CD4-positive, alpha-beta T cell treated with Interleukin-17A for 4 hours (primary cell): ENCODE measurements around the gene BCOR.

Experiments used
- DNase-seq: peaks from one replicate; pipeline ENCODE4 v3.0.0-alpha.2; 2020; ENCODE audit warnings: mixed read lengths

The BCOR gene

DNA sequence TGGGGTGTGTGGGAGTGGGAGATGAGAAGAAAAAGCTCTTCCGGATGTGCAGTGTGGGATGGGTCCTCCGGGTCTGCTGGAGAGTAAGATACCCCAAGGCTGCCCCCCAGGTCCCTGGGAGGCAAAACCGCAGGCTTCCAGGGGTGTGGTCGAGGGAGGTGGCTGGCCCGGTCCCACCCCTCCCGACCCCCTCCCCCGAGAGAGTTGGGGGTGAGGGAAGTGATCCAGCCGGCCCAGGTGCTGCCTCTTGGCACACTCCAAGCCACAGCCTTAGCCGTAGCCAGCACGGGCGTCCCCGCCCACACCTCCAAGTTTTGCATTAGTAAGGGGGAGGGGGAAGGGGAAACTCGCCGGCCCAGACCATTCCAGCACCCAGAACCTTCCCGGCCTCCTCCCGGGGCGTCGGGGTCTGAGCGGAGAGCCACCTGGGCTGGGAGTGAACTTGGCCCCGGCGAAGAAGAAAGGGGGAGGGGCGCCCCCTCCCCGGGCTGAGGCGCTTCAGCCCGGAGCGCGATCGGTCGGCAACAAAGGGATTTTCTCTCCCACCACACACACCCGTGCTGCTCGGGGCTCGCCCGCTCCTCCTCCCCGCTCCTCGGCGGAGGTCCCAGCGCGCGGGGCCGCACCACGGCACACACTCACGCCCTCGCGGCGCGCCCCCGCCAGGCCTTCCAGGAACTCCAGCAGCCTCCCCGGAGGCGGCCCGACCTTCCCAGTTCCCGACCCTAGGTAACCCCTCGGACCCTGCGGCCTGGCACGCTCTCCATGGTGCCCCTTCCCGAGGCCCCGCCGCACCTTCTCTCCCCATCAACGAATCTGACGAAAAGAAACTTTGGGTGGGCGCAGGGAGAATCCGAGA, 14.4 kb downstream of the BCOR start:
- DNase-seq: peak; percentile 32

DNA sequence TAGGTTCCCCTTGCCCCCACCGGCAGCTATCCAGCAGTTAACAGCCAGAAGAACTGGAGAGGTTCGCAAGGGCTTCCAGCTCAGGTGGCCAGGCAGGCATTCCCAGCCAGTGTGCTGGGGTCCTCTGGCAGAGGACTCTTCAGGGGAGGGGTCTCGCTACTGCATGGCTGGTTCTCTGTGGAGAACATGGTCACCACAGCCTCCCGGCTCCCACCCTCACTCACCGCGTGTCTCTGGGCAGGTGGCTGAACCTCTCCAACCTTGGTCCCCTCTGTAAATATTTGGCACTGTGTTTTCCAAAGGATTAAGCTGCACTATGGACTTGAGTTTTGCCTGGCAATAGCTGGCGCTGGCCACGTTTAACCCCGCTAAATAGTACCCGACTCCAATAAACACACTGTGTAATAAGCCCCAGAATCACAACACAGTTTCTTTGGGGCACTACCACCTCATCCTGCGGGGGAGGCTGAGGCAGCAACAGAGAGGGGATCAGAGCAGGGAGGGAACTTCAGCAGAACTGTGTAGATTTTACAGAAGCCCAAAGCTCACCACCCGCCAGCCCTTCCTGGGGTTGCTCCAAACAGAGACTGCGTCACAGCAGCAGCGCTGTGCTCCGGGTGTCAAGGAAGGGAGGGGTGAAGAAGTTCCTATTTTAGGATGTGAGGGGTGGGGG, 15.2 kb downstream of the BCOR start:
- peak; percentile 29 for DNase-seq

DNA sequence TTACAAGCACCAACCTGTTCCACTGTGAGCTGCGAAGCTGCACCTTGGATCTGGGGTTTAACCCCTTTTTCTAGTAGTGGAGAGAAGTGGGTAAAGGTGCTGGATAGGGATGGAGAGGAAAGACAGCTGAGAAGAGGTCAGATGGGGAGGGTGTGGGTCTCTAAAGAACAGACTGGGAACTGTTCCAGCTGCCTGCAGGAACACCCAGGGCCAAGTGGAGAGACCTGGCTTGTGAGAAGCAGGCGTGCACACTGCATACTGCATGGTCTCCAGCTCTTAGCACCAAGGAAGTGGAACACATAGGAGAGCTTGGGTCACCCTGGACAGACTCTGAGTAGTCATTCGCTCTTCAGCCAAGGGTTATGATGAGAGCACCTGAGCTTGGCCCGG, 16.1 kb downstream of the BCOR start:
- no peak for DNase-seq

DNA sequence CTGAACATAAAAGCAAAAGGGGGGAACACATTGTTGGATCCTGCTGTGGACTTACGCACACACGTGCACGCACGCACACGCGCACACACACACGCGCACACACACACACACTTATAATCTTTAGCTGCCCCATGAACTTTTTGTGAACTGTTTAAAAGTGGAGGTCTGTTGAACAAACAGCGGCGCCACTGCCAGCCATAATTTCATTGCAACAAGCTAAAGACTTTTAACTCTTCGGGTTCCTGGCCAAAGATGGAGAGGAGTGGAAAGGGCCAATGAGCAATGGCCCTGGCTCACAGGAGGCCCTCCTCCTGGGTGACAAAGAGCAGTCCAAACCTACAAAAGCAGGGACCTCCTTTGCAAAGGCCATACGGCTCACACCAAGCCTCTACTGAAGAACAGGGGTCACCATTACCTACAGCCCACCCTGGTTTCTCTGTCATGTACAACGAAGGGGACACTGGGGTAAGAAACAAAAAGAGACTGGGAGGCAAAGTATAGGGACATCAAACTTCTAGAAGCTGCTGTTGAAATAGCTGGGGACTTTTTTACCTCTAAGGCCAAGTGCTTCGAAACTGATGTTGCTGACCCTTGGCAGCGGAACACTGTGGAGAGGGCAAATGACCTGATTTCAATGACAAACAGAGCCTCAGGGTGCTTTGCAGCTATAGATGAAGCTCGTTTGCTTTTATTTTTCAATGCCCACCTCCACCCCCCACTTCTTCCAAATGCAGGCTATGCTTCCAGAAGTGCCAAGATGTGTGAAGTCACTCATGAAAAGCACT, 16.7 kb downstream of the BCOR start:
- no peak for DNase-seq

DNA sequence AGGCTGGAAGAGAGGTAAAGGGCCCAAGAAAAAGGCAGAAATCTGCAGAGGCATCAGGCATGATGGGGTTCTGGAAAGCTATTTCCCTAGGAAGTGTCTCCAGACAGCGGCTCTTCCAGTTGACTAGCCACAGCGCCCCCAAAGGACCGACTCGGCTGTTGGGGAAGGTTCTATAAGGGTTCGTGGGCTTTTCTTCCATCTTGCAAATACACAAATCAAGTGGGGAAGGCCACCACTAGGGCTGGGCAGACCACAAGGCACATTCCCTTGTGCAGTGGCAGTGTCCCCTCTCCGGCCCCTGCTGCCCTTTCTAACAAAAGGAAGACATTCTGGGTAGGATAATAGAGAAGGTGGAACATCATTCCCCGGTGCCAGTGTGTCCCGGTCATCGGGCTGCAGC, 18.2 kb downstream of the BCOR start:
- DNase-seq: no peak

DNA sequence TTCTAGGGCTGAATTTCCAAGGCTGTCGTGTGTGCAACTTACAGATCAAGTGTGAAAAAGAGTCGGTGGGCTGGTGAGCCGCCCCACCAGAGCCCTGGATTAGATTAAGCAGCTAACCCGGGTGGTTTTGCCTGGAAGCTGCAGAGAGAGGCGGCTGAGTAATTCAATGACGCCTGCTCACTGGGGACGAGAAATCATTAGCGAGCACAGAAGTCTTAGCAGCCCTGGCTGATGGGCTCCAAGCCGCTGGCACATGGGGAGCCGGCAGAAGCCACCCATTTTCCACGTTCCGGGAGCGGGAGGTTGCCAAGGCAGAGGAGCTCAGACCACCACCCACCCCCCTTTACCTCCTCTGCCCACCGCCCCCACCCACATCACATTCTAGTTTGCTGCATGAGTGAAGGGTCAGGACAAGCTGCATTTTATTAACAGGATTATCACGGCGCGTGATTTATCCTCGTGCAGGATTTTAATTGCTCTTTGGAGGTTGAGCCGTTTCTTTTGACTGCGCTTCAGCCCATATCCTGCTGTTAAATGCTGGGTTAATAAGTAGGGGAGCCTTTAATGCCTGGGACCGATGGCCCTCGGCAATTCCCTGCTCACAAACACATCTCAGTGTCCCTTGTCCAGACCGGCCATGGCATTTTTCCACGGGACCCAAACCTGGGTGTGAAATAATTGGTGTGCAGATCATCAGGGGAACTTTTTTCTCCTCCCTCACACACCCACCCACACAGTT, 19.1 kb downstream of the BCOR start:
- DNase-seq: no peak

DNA sequence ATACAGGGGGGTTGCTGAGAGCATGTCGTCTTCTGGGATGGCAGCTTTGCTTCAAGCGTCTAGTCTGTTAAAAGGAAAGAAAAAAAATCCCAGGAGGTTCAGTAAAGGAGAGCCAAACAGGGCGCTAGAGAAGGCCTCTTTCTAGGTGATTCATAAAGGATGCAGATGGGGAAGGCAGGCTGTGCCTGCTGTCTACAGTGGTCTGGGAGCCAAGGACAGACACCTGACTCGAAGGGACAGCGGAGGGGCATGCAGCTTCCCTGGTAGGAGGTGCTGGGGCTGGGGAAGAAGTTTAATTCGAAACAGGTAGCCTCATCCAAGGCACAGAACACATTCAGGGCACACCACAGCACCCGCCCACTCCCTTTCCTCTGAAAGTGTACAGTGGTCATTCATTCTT, 19.9 kb downstream of the BCOR start:
- no peak for DNase-seq

DNA sequence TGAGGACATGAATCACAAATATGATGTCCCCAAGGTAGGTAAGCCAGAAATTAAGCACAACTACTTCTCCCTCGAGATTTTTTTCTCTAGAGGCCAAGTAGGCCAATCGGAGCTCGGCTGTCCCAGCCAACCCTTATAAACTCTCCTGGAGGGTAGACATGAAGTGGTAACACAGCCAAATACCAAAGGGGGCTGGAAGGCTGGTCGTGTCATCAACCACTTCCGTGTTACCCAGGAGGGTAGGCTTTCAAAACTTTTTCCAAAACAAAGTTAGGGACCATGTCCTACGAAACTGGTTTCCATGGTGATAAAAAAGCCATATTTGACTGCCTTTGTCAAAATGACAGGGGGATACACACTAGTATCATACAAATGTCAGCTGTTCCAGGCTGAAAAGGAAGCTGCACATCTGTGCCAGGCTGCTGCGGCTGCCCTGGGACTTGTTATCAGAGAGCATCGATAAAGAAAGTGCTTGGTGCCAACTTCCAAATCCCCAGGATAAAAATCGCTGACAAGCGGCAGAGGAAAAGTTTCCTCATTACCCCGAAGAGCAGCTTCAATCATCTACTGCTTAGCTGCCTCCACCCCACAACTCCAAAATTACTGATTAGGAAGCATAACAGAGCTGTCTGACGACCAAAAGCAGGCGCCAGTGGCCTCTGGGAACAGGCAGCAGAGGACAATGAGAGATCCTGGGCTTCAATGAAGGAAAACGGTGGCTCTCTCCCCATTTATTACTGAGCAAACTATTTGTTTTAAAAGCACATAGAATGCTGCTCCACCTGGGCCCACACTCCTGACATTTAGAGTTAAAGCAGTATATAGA, 20.8 kb downstream of the BCOR start:
- DNase-seq: no peak

DNA sequence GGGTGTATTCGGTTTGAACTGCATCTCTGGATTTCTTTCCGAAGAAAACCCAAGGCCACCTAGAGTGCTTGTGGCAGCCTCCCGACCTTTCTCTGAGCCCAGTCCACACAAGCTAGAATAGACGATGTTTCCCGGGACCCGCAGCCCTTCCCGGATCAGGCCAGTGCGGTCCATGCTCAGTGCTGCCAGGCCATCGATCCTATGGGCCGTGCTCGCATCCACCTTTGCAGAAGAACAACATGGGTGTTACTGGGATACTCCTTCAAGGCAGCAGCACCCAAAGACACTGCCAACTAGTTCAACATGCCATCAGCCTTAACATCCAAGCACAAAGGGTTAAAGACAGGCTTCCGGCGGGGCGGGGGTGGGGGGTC, 22.8 kb downstream of the BCOR start:
- no peak for DNase-seq

DNA sequence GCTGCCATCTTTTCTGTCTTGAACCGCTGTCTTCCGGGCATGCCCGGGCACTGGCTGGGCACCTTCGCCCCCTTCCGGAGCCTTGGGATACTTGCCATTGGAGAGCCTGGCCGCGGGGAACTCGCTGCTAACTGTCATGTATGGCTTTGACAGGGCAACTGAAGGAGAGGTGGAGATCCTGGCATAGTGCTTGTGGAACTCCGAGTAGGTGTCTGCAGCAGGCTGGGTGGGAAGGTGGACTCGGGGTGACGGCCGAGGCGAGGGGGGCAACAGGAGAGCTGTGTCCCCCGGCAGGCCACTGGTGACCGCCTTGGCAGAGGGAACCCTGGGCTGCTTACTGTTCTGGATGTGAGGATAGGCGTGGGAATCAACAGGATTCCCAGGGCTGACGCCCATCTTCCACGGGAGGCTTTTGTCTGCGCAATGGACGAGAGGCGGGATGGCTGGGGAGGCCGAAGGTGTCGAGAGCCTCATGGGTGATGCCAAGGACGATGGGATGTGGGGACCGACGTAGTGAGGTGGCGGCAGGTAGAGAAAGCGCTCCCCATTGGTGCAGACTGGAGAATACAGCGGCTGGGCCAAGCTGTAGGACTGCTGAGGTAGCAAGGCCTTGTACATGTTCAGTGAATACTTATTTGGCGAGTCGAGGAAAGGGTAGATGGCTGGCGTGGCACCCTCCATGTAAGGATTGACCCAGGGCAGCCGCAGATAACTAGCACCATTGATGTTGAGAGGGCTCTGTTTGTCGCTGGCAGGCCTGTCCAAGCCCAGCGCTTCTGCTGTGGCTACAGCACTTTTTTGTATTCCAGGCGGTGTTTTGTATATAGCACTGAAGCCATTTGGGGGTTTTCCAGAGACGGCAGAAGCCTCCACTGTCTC, 23.4 kb downstream of the BCOR start:
- no peak for DNase-seq

DNA sequence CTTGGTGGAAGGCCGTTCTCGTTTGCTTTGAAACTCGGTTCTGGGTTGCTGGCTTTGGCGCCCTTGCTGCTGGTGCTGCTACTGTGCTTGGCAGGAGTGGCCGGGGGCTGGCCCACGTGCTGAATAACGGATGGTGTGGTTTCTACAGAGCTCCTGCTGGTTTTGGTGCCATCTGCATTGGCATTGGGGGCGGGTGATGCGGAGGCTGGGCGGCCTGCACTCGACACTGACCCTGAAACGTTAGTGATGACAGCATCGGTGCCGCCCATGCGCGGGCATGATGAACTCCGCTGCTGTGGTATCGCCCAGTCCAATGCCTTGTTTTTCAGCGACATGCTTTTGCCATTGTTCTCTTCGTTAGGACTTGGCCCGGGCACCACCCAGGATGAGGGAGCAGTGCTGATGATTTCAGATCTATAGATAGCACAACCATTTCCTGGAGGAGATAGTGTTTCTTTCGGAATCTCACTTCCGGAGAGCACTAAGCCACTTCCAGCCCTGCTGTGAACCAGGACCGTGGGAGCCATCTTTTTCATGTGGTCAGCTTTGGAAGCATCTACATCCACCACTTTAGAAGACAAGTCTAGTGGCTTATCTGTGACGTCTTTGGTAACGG, 24.2 kb downstream of the BCOR start:
- no peak for DNase-seq

DNA sequence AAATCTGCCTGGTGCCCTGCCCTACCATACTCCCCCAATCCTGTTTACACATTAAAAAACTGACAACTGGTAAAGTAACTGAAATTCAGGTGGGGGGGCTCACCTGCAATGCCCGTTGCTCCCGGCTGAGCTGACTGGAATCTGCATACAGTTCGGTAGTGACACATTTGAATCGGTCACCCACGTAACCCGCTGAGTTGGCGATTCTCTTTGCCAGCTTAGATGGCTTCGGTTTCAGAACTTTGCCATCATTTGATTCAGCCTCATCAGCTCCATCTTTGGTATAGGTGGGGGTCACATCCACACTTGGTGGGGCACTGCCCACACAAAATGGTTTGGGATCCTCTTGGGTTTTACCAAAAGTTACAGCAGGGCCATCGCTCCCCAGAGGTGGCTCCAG, 25.5 kb downstream of the BCOR start:
- no peak for DNase-seq

DNA sequence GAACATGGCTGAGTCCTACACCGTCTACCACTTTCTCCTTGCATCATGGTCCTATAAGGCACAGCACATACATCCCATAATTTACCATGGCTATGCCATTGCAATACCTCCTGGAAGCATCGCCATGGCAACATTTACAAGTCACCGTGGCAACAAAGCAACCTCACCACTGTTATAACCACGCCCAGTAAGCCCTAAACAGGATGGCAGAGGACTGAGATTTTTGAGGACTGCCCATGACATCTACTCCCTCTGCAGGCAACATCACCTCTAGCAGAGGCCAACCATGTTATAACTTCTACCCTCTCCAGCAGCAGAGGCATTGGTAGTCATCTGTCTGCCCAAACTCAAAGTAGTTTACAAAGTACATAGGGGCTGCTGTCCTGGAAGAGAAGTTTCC, 29.7 kb downstream of the BCOR start:
- no peak for DNase-seq

DNA sequence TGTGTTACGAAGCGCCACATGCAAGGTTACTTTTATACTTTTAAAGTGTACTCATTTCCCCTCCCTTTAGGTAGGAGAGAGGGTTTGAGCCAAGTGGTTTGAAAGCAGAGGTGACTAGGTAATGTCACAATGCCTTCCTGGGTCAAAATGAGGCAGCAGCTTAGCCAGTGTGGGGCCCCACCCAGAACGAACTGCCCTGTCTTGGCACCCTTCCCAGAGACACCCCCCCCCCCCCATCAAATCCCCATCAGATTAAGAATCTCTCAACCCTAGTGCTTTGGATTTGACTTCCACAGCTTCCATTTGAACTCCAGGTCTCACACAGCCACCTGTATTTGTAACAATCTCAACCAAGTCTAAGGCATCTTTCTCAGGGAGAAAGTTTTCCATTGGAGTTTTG, 31.1 kb downstream of the BCOR start:
- no peak for DNase-seq

DNA sequence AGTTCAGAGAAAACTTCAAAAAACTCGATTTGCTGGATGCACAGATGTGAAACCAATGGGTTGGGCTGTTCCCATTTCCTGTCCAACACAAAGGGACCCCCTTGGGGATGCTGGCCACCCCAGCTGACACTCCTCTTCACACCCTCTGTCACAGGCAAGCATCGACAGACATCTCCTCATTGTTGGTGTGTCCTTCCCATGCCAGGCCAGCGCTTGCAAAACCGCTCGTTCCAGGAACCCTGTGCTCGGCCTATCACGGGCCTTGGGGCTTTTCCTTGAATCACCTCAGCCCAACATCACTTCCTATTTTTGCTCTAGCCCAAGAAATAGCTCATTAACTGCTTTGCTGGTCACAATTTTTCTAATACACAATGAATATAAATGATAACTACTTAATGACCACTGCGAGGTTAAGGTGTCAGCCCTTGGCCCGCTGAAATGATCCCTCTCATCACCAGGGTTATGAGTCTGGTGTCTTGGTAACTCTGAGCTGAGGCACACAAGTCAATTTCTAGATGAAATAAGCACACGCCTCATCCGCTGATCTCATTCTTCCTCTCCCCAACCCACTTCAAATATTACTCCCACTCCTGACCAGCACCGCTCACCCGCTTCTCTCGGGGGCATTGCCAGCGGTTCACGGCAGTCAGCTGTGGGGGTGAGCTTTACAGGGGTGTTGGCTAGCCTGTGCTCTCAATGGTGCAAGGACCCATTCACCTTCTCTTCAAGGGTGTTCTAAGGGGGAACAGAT, 32.3 kb downstream of the BCOR start:
- peak; percentile 39 for DNase-seq

DNA sequence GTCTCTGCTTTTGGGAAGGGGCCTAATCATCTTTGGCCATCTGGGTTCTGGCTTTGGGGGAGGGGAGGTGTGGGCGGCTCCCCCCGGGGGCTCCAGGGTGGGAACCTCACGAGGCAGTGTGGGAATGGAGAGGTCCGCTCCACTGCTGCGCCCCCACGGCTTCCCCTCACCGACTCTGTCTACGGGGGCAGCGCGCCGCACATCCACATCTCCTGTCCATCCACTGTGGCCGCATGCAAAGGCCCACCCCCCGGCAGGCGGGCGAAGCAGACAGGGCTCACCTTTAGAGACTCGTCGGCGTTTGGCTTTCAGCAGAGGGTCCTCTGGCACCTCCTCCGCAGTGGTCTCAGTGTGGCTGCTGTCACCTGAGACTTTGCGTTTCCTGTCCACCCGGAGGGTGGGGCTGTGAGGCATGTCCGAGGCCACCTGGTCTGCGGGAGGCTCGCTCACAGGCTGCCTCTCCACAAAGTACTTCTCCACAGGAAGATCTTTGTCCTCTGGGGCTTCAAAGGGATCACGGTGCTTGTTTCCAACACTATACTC, 33.6 kb downstream of the BCOR start:
- no peak for DNase-seq

DNA sequence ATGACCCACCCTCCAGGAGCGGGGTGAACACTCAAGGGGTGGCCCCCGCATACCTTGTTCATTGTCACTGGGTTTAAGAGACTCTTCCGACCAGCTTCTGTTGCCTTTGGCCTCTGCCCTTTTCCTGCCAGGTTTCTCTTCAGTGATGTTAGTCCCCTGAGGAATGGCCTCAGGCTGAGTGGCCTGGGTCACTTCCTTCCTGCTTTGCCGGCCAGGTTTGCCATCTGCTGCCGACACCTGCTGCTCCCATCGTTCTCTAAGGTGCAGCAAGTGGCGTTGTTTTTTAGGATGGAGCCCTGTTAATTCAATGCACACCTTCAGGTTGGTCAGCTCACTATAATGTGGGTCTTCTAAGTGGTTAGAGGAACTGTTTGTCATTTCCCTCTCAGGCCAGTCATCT, 34.2 kb downstream of the BCOR start:
- DNase-seq: no peak

DNA sequence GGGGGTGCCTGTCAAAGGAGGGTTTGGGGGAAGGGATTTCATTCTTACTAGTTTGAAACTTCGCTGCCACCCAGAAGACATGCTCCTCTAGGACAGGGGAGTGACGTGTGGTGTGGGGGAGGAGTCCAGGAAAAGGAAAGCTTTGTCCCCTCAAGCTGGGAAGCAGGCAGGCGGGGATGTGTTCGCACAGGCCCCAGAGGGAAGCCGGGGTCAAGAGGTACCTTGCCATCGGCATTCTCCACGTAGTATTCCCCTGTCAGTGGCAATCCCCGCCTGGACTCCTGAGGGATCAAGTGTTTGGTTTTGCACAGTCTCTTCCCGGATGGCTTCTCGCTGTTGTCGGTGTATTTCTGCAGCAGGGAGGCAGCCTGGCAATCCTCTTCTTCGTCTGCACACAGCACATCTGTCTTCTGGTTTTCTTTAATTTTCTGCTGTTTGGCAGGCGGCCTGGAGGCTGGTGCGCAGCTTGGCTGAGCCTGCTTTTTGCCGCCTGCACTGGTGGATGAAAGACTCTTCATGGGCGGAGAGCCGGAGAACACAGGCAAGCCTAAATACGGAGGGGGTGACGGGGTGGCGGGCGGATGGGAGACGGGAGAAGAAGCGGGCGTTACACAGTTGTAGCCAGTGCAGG, 35.1 kb downstream of the BCOR start:
- DNase-seq: no peak

DNA sequence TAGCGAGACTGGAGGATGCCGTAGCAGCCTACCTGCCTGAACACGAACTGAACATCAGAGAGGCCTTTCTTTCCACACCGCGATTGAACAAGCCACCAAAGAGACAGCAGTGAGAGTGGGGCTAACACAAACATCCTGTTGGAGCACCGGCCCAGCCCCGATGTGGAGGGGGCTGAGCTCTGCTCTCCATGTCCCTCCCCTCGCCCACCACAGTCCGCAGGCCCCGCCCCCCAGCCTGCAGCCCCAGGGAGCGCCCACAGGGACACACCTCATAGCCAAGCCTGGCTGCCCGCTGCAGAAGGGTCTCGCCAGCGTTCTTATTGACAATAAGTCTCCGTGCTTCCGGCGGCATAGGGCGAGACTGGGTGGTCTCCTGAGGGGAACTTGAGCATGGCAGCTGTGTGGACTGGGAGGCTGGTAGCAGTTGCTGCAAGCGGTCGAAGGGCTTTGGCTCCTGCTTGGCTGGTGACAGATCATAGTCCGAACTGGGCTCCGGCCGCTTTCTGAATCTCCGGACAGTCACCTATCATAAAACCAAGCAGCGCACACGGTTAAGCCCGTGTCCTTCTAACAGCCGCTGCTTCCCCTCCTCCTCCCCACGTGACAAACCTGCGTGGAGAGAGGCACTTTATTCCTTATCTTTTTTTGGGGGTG, 35.8 kb downstream of the BCOR start:
- DNase-seq: peak; percentile 32
